Measurements from ENCODE around the gene INO80C.

The INO80C gene, protein sequence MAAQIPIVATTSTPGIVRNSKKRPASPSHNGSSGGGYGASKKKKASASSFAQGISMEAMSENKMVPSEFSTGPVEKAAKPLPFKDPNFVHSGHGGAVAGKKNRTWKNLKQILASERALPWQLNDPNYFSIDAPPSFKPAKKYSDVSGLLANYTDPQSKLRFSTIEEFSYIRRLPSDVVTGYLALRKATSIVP

DNA sequence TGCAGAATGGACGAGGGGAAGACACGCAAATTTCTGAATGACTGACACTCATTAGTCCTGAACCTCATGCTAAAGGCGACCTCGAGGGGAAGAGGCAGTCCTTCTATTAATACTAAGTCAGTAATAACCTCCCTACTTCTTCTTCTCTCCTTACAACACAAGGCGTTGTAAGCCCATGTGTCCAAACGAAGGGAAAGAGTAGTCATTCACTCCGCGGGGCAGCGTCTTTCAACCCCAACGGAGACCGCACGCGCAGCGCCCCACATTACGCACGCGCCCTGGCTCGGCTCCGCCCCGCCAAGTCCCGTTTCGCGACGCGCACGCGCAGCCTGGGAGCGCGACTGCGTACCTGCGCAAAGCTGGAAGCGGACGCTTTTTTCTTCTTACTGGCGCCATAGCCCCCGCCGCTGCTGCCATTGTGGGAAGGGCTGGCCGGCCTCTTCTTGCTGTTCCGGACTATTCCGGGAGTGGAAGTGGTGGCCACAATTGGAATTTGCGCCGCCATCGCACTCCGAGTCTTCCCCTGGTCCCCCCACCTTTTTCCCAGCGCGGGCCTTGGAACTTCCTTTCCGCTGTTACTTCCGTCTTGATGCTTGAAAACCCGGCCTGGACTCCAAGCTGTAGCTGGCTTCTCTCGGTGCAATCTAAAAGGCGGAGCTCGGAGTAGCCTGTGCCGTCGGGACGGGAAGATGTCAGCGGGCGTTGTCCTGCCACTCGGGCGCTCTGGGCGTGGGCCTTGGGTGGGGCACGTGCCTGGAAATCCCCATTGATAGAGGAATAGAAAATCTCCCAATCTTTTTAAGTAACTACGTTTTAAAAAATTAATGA is at the start of gene INO80C:
Gene INO80C (minus strand): TSS at position 591 of the 828 bp plus-strand sequence. CDS start 86 bp downstream, at position 505.
- DNase-seq (ENCODE audit: low read depth in 2 of 2) = peak; percentile 82 to 93

GRCh38 chr18:35547008-35547605 is 49.3 kb upstream of the INO80C start:
- no peak for DNase-seq (ENCODE audit: low read depth in 2 of 2)

- DNase-seq (ENCODE audit: low read depth in 2 of 2) = no peak
These were observed 44.6 kb upstream of the INO80C start for GRCh38 chr18:35542356-35542755.

DNA sequence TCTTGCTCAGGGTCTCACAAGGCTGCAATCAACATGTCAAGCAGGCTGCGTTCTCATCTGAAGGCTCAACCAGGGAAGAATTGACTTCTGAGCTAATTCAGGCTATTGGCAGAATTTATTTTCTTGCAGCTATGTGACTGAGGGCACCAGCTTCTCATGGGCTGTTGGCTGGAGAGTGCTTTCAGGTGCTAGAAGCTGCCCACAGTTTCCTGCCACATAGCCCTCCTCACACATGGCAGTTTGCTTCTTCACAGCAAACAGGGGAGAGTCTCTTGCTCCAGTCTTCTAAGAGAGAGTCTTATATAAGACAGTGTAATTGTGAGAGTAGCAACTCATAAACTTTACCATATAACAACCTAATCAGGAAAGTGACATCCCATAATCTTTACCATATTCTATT is 37.5 kb upstream of the INO80C start:
- DNase-seq (ENCODE audit: low read depth in 2 of 2) = no peak

- DNase-seq (ENCODE audit: low read depth in 2 of 2) = no peak
These were observed 36.2 kb upstream of the INO80C start for GRCh38 chr18:35533916-35534405.

- no peak for DNase-seq (ENCODE audit: low read depth in 2 of 2)
These were observed 31.1 kb upstream of the INO80C start for GRCh38 chr18:35528749-35529274.

DNA sequence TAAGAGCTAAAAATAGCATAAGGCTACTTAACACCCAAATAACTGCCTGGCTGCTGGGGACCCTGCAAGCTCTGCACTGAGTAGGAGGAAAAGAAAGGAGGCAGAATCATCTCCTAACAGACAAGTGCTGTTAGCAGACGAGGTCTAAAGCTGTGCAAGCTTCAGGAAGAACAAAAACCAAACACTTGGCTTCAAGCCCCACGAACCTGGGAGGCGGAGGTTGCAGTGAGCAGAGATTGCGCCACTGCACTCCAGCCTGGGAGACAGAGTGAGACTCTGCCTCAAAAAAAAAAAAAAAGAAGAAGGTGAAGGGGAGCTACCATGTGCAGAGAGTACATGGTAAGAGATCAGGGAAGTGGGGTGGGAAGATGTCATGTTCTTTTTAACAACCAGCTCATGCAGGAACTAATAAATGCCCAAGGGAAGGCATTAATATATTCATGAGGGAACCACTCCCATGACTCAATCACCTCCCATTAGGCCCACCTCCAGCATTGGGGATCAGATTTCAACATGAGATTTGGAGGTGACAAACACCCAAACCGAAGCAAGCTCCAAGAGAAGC is 28.8 kb upstream of the INO80C start:
- DNase-seq (ENCODE audit: low read depth in 2 of 2) = no peak

- no peak for DNase-seq (ENCODE audit: low read depth in 2 of 2)
These were observed 28.2 kb upstream of the INO80C start for GRCh38 chr18:35525795-35526494.

DNA sequence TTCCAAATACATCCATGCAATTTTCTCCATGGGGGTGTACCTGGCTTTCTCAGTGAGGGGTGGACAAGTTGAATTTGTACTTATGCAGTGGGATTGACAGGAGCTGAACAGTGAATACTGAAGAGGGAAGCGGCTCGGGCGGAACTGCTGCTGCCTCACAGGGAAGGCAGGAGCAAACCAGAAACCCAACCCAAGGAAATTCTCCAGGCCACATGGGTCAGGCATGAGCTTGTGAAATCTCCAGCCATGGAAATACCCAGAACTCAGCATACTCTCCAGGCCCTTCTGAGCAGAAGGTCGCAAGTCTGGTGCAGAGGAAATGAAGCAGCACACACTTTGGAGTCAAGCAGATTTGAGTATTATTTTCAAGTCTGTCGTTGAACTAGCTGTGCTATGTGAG is 26.5 kb upstream of the INO80C start:
- DNase-seq (ENCODE audit: low read depth in 2 of 2) = no peak

DNA sequence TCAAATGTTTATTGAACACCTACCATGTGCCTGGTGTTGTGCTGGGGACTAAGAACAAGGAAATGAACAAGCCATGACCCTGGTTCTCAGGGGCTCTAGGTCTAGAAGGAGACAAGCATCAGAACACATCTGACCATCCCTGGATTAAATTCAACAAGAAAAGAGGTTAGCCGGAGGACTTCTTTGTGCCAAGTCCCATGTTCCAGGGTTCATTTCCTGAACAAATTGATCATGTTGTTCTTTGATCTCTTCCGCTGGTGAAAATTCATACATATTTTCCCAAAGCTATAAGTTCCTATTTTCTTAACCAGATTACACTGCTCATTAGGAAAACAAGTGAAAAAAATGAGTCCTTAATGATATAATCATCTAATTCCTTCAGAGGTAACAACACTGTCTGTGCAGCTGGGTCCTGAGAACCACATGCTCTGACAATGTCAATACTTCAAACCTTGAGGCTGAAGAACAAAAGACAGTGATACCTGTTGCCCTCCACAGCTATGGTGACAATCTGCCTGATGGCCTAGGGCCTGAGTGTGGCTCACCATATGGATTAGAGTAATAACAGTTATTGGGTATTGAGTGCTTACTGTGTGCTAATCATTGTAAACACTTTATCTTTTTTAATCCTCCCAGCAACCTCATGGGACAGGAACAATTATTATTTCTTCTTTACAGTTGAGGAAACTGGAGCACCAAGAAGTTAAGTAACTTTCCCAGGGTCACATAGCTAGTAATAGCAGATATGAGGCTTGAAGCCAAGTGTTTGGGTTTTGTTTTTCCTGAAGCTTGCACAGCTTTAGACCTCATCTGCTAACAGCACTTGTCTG is 24.6 kb upstream of the INO80C start:
- DNase-seq (ENCODE audit: low read depth in 2 of 2) = no peak

GRCh38 chr18:35521133-35521532 is 23.4 kb upstream of the INO80C start:
- no peak for DNase-seq (ENCODE audit: low read depth in 2 of 2)

GRCh38 chr18:35519148-35519899 is 21.6 kb upstream of the INO80C start:
- DNase-seq (ENCODE audit: low read depth in 2 of 2) = no peak

DNA sequence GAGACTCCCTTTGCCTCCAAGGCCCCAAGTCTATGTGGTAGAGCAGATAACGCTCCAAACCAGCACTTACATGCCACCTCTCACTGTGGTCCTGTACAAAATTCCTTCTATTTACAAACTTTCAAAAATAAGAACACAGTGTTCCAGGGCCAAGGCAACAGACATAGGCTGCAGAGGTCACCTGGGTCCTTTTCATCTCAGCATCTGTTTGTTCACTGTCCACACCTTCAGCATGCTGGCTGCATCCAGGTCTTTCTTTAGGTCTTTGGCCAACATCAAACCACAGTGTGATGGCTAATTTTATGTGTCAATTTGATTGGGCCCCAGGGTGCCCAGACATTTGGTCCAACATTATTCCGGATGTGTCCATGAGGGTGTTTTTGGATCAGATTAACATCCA is 20.0 kb upstream of the INO80C start:
- DNase-seq (ENCODE audit: low read depth in 2 of 2) = no peak

DNA sequence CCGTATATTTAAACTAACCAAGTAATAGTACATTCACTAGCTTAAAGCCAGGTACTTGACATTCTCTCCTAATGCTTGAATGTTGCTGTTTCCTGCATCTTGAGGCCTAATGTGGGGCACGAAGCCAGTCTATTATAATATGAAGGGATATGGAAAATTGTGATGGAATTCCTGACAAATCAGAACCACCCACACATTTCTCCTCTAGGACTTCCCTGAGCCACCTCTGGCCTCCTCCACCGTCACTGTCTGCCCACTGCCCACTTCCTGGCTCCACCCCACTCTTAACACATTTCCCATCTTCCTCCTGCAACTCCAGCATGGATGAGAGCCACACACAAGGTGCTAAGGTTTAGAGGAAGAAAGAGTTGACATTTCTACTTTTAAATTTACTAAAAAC is 19.0 kb upstream of the INO80C start:
- no peak for DNase-seq (ENCODE audit: low read depth in 2 of 2)

- DNase-seq (ENCODE audit: low read depth in 2 of 2) = no peak
These were observed 18.6 kb upstream of the INO80C start for GRCh38 chr18:35516351-35516750.

DNA sequence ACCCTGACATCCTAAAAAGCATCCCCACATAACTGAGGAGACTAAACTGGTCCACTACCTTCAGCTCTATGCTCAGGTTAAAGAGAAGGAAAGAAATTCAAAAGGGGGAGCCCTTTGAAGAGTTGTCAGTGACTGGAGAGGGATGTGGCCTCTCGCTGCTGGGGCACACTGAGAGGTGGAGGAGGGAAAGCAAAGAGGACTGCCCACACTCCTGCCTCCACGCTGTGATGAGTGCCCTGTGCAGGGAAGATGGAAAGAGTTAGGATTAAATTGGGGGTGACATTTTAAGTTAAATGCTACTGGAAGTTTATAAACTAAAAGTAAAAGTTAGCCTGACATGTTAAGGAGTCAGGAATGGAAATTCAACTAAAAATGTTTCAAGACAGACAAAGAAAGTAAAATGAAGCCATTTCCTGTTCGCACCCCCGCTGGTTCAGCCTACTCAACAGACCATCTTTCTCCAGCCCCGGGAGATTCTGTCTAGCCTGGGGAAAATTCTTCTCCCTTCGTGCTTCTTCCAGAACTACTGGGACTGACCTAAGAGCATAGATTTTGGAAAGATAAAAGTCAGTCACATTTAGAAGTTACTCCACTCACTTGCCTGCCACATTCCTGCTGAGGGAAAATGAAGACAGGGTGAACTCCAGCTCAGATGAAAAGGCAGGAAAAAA is 17.8 kb upstream of the INO80C start:
- no peak for DNase-seq (ENCODE audit: low read depth in 2 of 2)

GRCh38 chr18:35514752-35515459 is 17.1 kb upstream of the INO80C start:
- no peak for DNase-seq (ENCODE audit: low read depth in 2 of 2)

GRCh38 chr18:35514283-35514682 is 16.5 kb upstream of the INO80C start:
- DNase-seq (ENCODE audit: low read depth in 2 of 2) = no peak

Data from stimulated activated CD8-positive, alpha-beta memory T cell treated with anti-CD3 and anti-CD28 coated beads, Interleukin-7, amount 100 ng/mL, for 4 hours (primary cell).